RCC 7860 (cell line): ENCODE results near the gene PACRG.

ENCODE experiments used
- DNase-seq: peaks from one replicate; pipeline ENCODE4 v3.0.0-alpha.2; 2015; ENCODE audit warnings: low spot score
- FAIRE-seq: peaks from 2 replicates; lab custom pipeline; 2012; peaks lifted over from hg19 to GRCh38; lab: Jason Lieb, UNC

The PACRG gene

DNA sequence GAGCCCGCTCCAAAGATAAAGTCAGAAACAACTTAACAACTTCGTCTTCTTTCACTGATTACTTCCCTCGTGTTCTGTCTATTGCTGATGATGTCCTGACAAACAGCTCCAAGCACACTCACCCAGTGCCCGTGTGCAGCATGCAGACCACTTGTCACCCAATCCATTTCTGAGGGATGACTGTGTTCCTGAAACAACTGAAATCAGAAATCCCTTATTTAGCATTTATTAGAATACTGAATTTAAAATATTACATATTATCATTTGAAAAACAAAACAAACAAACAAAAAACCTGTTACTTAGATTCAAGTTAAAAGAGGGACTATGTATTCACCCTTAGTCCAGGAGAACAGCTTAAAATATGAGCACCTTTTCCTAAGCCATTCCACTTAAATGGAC lies 463.0 kb downstream of the PACRG start:
- no peak for DNase-seq
- no peak for FAIRE-seq

DNA sequence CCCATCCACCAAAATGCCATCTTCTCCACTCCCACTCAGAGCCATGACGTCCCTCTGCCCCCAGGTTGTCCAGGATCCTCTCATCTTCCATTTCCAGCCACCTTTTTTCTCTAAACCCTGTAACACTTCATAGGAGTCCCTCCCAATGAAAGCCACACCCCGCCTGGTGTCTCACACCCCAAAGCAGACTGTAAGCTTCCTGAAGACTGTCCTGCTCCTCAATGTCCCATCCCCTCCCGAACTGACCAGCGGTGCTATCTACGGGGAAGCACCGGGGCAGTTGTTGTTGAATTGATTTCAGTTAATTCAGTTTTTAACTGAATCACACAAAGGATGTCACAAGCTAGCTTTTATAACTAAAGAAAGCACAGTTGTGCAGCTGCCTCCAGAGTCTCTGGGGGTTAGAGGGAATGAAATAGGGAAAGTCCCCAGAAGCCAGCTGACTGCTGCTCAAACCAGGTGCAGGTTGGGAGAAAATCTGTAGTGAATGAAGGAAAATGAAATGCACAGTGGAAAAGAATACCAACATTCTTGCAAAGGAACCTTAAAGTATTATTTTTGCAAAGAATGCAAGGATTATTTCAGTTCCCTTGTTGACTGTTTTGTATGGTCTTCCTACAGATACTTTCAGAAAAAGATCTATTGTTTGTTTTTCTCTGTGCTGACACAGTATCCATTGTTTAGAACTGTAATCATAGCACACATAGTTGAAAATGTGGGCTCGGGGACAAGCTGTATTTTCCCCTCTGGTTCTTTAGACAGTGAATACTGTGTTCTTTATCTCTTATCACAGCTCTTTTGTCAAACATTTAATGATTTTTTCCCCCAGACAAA lies 464.1 kb downstream of the PACRG start:
- FAIRE-seq (no peak), DNase-seq (no peak)

- no peak for DNase-seq
- no peak for FAIRE-seq
Measured at GRCh38 chr6:163192591-163192990, 464.8 kb downstream of the PACRG start.

GRCh38 chr6:163193326-163193725 lies 465.6 kb downstream of the PACRG start:
- FAIRE-seq (no peak), DNase-seq (no peak)

- DNase-seq (no peak), FAIRE-seq (no peak)
Measured at GRCh38 chr6:163195721-163196691, 468.2 kb downstream of the PACRG start.

DNA sequence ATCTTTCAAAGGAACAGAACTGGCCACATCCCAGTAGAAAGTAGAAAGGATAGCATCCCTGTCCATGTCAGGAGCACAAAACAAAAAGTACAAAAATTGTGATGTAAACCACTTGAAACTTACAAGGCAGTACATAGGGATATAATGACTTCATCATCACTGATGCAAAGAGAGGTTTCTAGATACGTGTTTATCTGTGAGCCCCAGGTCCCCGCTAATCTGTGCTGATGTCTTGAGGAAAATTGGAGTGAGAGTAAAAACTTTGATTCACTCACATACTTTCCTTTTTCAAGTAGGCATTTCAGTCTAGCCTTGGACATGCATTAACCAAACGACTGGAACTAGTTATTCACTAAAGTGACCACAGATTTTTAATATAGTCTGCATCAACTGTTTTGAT lies 470.1 kb downstream of the PACRG start:
- no peak for FAIRE-seq
- no peak for DNase-seq

GRCh38 chr6:163198396-163198795 lies 470.6 kb downstream of the PACRG start:
- FAIRE-seq: no peak
- no peak for DNase-seq

DNA sequence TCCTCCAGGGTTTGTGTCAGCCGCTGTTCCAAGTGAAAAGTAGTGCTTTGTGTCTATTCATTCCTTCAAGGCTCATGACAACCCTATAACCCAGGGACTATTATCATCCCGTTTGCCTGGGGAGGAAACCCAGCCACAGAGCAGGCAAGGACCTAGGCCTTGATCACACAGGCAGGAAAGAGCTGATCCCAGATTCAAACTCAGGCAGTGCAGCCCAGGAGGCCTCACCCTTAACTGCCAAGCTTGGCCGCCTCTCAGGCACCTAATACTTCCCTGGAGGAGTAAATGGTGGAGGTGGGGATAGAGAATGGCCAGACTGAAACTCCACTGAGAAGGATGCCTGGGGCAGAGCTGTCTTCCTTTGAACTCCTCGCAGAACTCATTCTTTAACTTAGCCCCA lies 471.6 kb downstream of the PACRG start:
- no peak for FAIRE-seq
- DNase-seq: no peak

- DNase-seq (no peak), FAIRE-seq (no peak)
Measured at GRCh38 chr6:163200289-163200688, 472.5 kb downstream of the PACRG start.

DNA sequence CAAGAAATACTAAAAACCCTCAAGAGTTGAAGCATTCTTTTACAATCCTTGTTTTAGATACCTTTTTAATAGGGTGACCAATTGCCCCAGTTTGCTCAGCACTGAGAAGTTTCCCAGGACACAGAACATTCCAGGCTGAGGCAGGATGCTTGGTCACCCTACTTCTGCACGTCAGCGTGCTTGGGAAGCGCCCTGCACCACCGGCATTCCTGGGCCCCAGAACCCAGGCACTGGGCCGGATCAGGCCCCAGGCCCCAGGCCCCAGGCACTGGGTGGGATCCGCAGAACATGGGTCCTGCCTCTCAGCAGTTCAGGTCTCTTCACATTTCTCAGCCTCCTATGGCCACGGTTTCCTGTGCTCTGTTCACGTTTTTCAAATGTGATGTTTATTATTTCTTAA lies 472.9 kb downstream of the PACRG start:
- FAIRE-seq: no peak
- no peak for DNase-seq

- DNase-seq (no peak), FAIRE-seq (no peak)
Measured at GRCh38 chr6:163201855-163202254, 474.1 kb downstream of the PACRG start.

DNA sequence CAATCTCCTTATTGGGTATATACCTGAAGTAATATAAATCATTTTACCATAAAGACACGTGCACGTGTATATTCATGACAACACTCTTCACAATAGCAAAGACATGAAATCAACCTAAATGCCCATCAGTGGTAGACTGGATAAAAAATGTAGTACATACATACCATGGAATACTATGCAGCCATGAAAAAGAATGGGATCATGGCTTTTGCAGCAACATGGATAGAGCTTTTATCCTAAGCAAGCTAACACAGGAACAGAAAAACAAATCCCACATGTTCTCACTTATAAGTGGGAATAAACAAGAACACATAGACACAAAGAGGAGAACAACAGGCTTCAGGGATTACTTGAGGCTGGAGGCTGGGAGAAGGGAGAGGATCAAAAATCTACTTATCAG lies 478.4 kb downstream of the PACRG start:
- DNase-seq (no peak), FAIRE-seq (no peak)

GRCh38 chr6:163207431-163208383 lies 479.9 kb downstream of the PACRG start:
- FAIRE-seq (no peak), DNase-seq (no peak)

DNA sequence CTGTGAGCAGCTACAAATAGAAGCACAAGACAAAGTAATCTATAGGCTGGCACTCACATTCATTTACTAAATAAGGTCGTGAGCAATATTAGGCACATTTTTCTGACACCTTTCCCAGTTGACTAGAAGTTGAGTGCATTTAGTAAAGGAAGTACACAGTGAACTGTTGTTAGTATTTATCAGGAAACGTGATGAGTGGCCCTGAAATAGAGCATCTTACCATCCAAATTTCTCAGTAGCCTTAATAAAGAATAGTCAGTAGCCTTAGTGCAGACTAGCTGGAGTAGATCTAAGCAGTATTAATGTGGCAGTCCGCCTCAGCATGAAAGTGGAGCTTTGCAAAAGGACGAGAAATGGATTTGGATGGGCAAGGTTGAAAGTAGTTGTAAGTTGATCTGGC lies 481.2 kb downstream of the PACRG start:
- DNase-seq: no peak
- FAIRE-seq: no peak

DNA sequence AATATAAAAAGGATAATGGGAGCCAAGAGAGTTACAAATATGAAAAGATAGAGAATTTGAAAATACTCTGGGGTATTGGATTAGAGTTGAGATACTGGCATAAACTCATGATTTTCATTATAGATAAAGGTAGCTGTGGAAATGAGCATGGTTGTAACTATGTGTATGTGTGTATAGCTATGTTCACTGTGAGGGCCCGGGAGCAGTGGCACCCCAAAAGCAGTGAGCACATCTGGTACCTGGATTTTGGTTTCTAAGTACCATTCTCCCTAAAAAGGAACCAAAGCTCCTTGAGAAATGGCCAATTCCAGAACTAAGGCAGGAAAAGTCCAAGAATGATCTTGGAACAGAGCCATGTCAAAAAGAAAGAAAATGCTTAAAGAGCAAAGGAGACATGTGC lies 484.3 kb downstream of the PACRG start:
- DNase-seq (no peak), FAIRE-seq (no peak)

GRCh38 chr6:163214259-163214658 lies 486.5 kb downstream of the PACRG start:
- no peak for DNase-seq
- FAIRE-seq: no peak

- FAIRE-seq (no peak), DNase-seq (no peak)
Measured at GRCh38 chr6:163218361-163218894, 490.7 kb downstream of the PACRG start.

DNA sequence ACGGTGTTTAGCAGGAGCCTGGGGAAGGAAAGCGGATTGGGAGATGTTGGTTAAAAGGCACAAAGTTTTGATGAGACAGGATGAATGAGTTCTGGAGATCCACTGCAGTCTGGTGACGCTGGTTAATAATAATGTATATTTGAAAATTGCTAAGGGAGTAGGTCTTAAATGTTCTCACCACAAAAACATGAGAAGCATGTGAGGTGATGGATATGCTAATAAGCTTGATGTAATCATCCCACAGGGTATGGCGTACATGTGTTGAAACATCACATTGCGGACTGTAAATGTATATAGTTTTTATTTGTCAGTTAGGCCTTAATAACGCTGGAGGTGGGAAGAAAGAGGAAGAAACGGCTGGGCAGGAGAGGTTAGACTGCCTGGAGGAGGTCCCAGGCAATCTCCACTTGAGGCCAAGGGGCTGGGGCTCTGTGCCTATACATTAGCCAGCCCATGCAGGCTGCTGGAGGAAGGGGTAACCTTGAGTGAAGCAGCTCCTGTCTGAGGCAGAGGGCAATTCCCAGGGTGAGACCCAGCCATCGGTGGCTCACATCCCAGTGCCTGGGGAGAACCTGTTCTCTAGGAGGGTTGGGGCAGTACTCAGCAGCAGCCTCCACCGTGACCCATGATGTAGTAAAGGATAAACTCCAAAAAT lies 498.5 kb downstream of the PACRG start:
- DNase-seq: no peak
- no peak for FAIRE-seq

DNA sequence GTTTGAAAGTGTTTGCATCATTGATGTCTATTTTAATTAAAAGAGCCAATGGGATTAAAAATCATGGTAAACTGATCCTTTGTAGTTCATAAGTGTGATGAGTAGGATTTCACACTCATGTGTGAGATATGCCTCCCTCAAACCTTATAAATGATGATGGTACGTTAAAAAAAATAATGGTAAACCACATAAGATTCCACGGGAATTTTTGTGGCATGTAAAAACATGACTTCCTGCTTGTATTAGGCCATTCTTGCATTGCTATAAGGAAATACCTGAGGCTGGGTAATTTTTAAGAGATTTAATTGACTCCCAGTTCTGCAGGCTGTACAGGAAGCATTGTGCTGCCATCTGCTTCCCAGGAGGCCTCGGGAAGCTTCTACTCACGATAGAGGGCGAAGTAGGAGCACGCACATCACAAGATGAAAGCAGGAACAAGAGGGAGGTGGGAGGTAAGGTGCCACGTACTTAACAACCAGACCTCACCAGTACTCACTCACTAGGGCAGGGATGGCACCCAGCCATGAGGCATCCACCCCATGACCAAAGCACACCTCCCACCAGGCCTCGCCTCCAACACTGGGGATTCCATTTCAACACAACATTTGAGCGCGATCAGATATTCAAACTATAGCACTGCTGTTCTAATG lies 499.2 kb downstream of the PACRG start:
- FAIRE-seq: peak; percentile 65
- DNase-seq: peak; percentile 84
